Measurements from ENCODE around the gene ALOX15.

The ALOX15 gene

DNA sequence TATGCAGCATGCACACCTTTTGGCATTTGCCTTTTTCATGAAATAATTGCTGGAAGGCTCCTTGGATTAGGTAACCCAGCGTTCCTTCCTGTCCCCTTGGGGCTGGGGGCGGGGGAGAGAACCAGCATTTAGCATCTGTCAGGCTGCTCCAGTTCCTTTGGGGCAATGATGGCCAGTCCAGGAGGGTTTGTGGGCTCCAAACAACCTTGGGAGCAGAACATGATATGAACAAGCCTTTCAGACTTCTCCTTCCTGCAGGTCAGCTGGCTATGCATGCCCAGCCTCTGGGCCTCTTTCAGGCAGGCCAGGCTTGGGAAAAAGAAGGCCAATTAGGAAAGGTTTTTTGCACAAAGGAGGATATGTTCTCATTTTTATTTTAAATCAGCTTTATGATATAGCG is 58.3 kb downstream of the ALOX15 start:
- no peak for TF ChIP-seq EZH2phosphoT487 (conservative IDR thresholded peaks at IDR 0.05; ENCODE audit: low read length)
- TF ChIP-seq, protein P1, sequence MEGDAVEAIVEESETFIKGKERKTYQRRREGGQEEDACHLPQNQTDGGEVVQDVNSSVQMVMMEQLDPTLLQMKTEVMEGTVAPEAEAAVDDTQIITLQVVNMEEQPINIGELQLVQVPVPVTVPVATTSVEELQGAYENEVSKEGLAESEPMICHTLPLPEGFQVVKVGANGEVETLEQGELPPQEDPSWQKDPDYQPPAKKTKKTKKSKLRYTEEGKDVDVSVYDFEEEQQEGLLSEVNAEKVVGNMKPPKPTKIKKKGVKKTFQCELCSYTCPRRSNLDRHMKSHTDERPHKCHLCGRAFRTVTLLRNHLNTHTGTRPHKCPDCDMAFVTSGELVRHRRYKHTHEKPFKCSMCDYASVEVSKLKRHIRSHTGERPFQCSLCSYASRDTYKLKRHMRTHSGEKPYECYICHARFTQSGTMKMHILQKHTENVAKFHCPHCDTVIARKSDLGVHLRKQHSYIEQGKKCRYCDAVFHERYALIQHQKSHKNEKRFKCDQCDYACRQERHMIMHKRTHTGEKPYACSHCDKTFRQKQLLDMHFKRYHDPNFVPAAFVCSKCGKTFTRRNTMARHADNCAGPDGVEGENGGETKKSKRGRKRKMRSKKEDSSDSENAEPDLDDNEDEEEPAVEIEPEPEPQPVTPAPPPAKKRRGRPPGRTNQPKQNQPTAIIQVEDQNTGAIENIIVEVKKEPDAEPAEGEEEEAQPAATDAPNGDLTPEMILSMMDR (IDR thresholded peaks at IDR 0.05; ENCODE audit: insufficient read depth, low read length, poor library complexity, severe bottlenecking): no peak
- Histone ChIP-seq H3K9me3 (ENCODE audit: insufficient read depth, low read length) (no peaks in the 10 kb centered on the region), H3K27me3 (ENCODE audit: low read length) (no peaks in the 10 kb centered on the region), H3F3A (ENCODE audit: insufficient read depth) (no peaks in the 10 kb centered on the region), H3K9ac (ENCODE audit: low read length) (no peak overlapping the region), H3K79me2 (ENCODE audit: insufficient read depth, low read length) (no peaks in the 10 kb centered on the region), H3K9me2 (replicated peaks; ENCODE audit: insufficient read depth, low read length) (no peaks in the 10 kb centered on the region), H4K20me1 (ENCODE audit: low read depth, low read length) (no peaks in the 10 kb centered on the region), H3K4me2 (ENCODE audit: low read depth, low read length, poor library complexity, severe bottlenecking) (no peak overlapping the region), H3K36me3 (ENCODE audit: low read length) (no peaks in the 10 kb centered on the region), H3K27ac (ENCODE audit: low read depth, low read length) (no peak overlapping the region), H3K4me3 (ENCODE audit: insufficient read depth, low read length, poor library complexity, severe bottlenecking) (no peak overlapping the region), H2AFZ (ENCODE audit: low read depth, low read length, severe bottlenecking) (no peak overlapping the region)

GRCh38 chr17:4582691-4583090 is 58.8 kb downstream of the ALOX15 start:
- H3K9me2 ChIP-seq (replicated peaks; ENCODE audit: insufficient read depth, low read length): no peaks in the 10 kb centered on the region
- H3K4me3 ChIP-seq (ENCODE audit: insufficient read depth, low read length, poor library complexity, severe bottlenecking): no peak overlapping the region
- no peaks in the 10 kb centered on the region for H3K9me3 ChIP-seq (ENCODE audit: insufficient read depth, low read length)
- no peak overlapping the region for H3K27ac ChIP-seq (ENCODE audit: low read depth, low read length)
- no peaks in the 10 kb centered on the region for H3K79me2 ChIP-seq (ENCODE audit: insufficient read depth, low read length)
- no peaks in the 10 kb centered on the region for H3K36me3 ChIP-seq (ENCODE audit: low read length)
- no peak overlapping the region for H3K4me2 ChIP-seq (ENCODE audit: low read depth, low read length, poor library complexity, severe bottlenecking)
- H2AFZ ChIP-seq (ENCODE audit: low read depth, low read length, severe bottlenecking): no peak overlapping the region
- no peak overlapping the region for H3K9ac ChIP-seq (ENCODE audit: low read length)
- no peaks in the 10 kb centered on the region for H4K20me1 ChIP-seq (ENCODE audit: low read depth, low read length)
- no peak for TF ChIP-seq EZH2phosphoT487 (conservative IDR thresholded peaks at IDR 0.05; ENCODE audit: low read length)
- TF ChIP-seq, protein P1 (IDR thresholded peaks at IDR 0.05; ENCODE audit: insufficient read depth, low read length, poor library complexity, severe bottlenecking): no peak
- H3K27me3 ChIP-seq (ENCODE audit: low read length): no peaks in the 10 kb centered on the region
- no peaks in the 10 kb centered on the region for H3F3A ChIP-seq (ENCODE audit: insufficient read depth)

GRCh38 chr17:4582101-4582501 is 59.4 kb downstream of the ALOX15 start:
- Histone ChIP-seq H3F3A (ENCODE audit: insufficient read depth) (no peaks in the 10 kb centered on the region), H3K9ac (ENCODE audit: low read length) (no peak overlapping the region), H4K20me1 (ENCODE audit: low read depth, low read length) (no peaks in the 10 kb centered on the region), H3K4me2 (ENCODE audit: low read depth, low read length, poor library complexity, severe bottlenecking) (no peak overlapping the region), H2AFZ (ENCODE audit: low read depth, low read length, severe bottlenecking) (no peak overlapping the region), H3K27ac (ENCODE audit: low read depth, low read length) (no peak overlapping the region), H3K27me3 (ENCODE audit: low read length) (no peaks in the 10 kb centered on the region), H3K79me2 (ENCODE audit: insufficient read depth, low read length) (no peaks in the 10 kb centered on the region), H3K4me3 (ENCODE audit: insufficient read depth, low read length, poor library complexity, severe bottlenecking) (no peak overlapping the region), H3K9me3 (ENCODE audit: insufficient read depth, low read length) (no peaks in the 10 kb centered on the region), H3K36me3 (ENCODE audit: low read length) (no peaks in the 10 kb centered on the region), H3K9me2 (replicated peaks; ENCODE audit: insufficient read depth, low read length) (no peaks in the 10 kb centered on the region)
- no peak for TF ChIP-seq EZH2phosphoT487 (conservative IDR thresholded peaks at IDR 0.05; ENCODE audit: low read length)
- TF ChIP-seq, protein P1 (IDR thresholded peaks at IDR 0.05; ENCODE audit: insufficient read depth, low read length, poor library complexity, severe bottlenecking): no peak

All from SU-DHL-6 (cell line).